ENCODE results near the gene CDK18. TPM values are rescaled to one million over a fixed set of nuclear protein-coding genes. Genes with fewer than 3 reads are reported as not detected.

Gene CDK18
- total and polyA plus RNA-seq, 5 experiments from 2014 or later = 0.32 to 6.1 (median 1.3) TPM

GRCh38 chr1:205541161-205541886 is 36.9 kb downstream of the CDK18 start:
- POLR2A ChIA-PET = no interaction called here
- H3K36me3 Mint-ChIP-seq = no peaks in the 10 kb centered on the region
- H3K9me3 Mint-ChIP-seq = no peaks in the 10 kb centered on the region
- DNase-seq = no peak
- H3K27ac Mint-ChIP-seq = no peak overlapping the region
- ATAC-seq = no peak
- peaks cover 15 to 68% (median 37%) of the 10 kb centered on the region in 5 donors for H3K27me3 Mint-ChIP-seq
- H3K4me1 Mint-ChIP-seq = peaks cover 6 to 14% (median 13%) of the 10 kb centered on the region in 4 donors
- no peak overlapping the region for H3K4me3 Mint-ChIP-seq

GRCh38 chr1:205542367-205542766 is 37.9 kb downstream of the CDK18 start:
- H3K27ac Mint-ChIP-seq = no peak overlapping the region
- no peaks in the 10 kb centered on the region for H3K36me3 Mint-ChIP-seq
- H3K4me3 Mint-ChIP-seq = no peak overlapping the region
- peaks cover 5 to 8% (median 6%) of the 10 kb centered on the region in 4 donors for H3K4me1 Mint-ChIP-seq
- ATAC-seq = no peak
- POLR2A ChIA-PET = no interaction called here
- H3K27me3 Mint-ChIP-seq = peaks cover 15 to 62% (median 33%) of the 10 kb centered on the region in 5 donors
- no peaks in the 10 kb centered on the region for H3K9me3 Mint-ChIP-seq
- DNase-seq = no peak

GRCh38 chr1:205543351-205544301 is 39.2 kb downstream of the CDK18 start:
- no peaks in the 10 kb centered on the region for H3K9me3 Mint-ChIP-seq
- peaks cover 5 to 8% (median 6%) of the 10 kb centered on the region in 4 donors for H3K4me1 Mint-ChIP-seq
- peaks cover 15 to 72% (median 35%) of the 10 kb centered on the region in 5 donors for H3K27me3 Mint-ChIP-seq
- peak overlapping the region in 1 of 10 donors; percentile 34 for H3K27ac Mint-ChIP-seq
- ATAC-seq (peak in 1 of 2 donors; percentile 38), DNase-seq (no peak)
- no peaks in the 10 kb centered on the region for H3K36me3 Mint-ChIP-seq
- peak overlapping the region in 3 of 10 donors; percentile 28 to 48 (median 28) for H3K4me3 Mint-ChIP-seq
- POLR2A ChIA-PET = no interaction called here

- Mint-ChIP-seq H3K4me3 (no peak overlapping the region), H3K9me3 (no peaks in the 10 kb centered on the region), H3K27me3 (peaks cover 20 to 81% (median 46%) of the 10 kb centered on the region in 5 donors), H3K36me3 (no peaks in the 10 kb centered on the region), H3K4me1 (peaks cover 5 to 8% (median 6%) of the 10 kb centered on the region in 4 donors), H3K27ac (no peak overlapping the region)
- POLR2A ChIA-PET = no interaction called here
- no peak for DNase-seq
- no peak for ATAC-seq
Measured at GRCh38 chr1:205545001-205545919, 40.8 kb downstream of the CDK18 start.

GRCh38 chr1:205545991-205546390 is 41.5 kb downstream of the CDK18 start:
- H3K36me3 Mint-ChIP-seq = no peaks in the 10 kb centered on the region
- POLR2A ChIA-PET = no interaction called here

GRCh38 chr1:205546541-205546940 is 42.1 kb downstream of the CDK18 start:
- DNase-seq (no peak), ATAC-seq (no peak)
- peaks cover 22 to 85% (median 46%) of the 10 kb centered on the region in 5 donors for H3K27me3 Mint-ChIP-seq
- peaks cover 5 to 8% (median 6%) of the 10 kb centered on the region in 4 donors for H3K4me1 Mint-ChIP-seq
- H3K4me3 Mint-ChIP-seq = no peak overlapping the region
- H3K36me3 Mint-ChIP-seq = no peaks in the 10 kb centered on the region
- H3K9me3 Mint-ChIP-seq = no peaks in the 10 kb centered on the region
- POLR2A ChIA-PET = no interaction called here
- H3K27ac Mint-ChIP-seq = no peak overlapping the region

More at GRCh38 chr1:205545991-205546390, 41.5 kb downstream of the CDK18 start:
- Mint-ChIP-seq H3K9me3 (no peaks in the 10 kb centered on the region), H3K4me1 (peaks cover 5 to 8% (median 6%) of the 10 kb centered on the region in 4 donors), H3K27me3 (peaks cover 21 to 87% (median 49%) of the 10 kb centered on the region in 5 donors), H3K4me3 (no peak overlapping the region), H3K27ac (peak overlapping the region in 1 of 10 donors; percentile 24)
- no peak for DNase-seq
- no peak for ATAC-seq

- Mint-ChIP-seq H3K4me1 (peaks cover 5 to 8% (median 6%) of the 10 kb centered on the region in 4 donors), H3K27me3 (peaks cover 21 to 89% (median 49%) of the 10 kb centered on the region in 5 donors), H3K27ac (no peak overlapping the region), H3K4me3 (peak overlapping the region in 1 of 10 donors; percentile 29), H3K9me3 (peaks cover 0 to 2% (median 0%) of the 10 kb centered on the region in 9 donors), H3K36me3 (no peaks in the 10 kb centered on the region)
- DNase-seq (no peak), ATAC-seq (no peak)
- POLR2A ChIA-PET = interaction anchor here (0.6 kb wide), 1 partner anchor 22 kb away, joined by 3 read pairs; no protein-coding TSS in a partner anchor
Measured at GRCh38 chr1:205547936-205548827, 43.7 kb downstream of the CDK18 start.

GRCh38 chr1:205554026-205554811 is 49.8 kb downstream of the CDK18 start:
- peaks cover 3 to 25% (median 11%) of the 10 kb centered on the region in 3 donors for H3K36me3 Mint-ChIP-seq

GRCh38 chr1:205561501-205562203 is 57.2 kb downstream of the CDK18 start:
- POLR2A ChIA-PET = no interaction called here
- Mint-ChIP-seq H3K27ac (no peak overlapping the region), H3K4me3 (no peak overlapping the region), H3K27me3 (peaks cover 25 to 76% (median 36%) of the 10 kb centered on the region in 5 donors), H3K4me1 (no peaks in the 10 kb centered on the region), H3K9me3 (peaks cover 0 to 34% (median 10%) of the 10 kb centered on the region in 9 donors), H3K36me3 (peaks cover 0 to 13% (median 3%) of the 10 kb centered on the region in 3 donors)
- DNase-seq (no peak), ATAC-seq (no peak)

More at GRCh38 chr1:205554026-205554811, 49.8 kb downstream of the CDK18 start:
- POLR2A ChIA-PET = no interaction called here
- ATAC-seq = no peak
- Mint-ChIP-seq H3K27ac (no peak overlapping the region), H3K4me3 (no peak overlapping the region), H3K4me1 (no peaks in the 10 kb centered on the region), H3K9me3 (peaks cover 6 to 29% (median 16%) of the 10 kb centered on the region in 9 donors), H3K27me3 (peaks cover 42 to 91% (median 55%) of the 10 kb centered on the region in 5 donors)
- DNase-seq = no peak

GRCh38 chr1:205563927-205564441 is 59.5 kb downstream of the CDK18 start:
- ATAC-seq = no peak
- H3K4me1 Mint-ChIP-seq = peaks cover 0 to 4% (median 2%) of the 10 kb centered on the region in 4 donors
- peaks cover 21 to 67% (median 36%) of the 10 kb centered on the region in 5 donors for H3K27me3 Mint-ChIP-seq
- POLR2A ChIA-PET = no interaction called here
- no peak for DNase-seq
- no peak overlapping the region for H3K4me3 Mint-ChIP-seq
- H3K36me3 Mint-ChIP-seq = peaks cover 0 to 10% (median 3%) of the 10 kb centered on the region in 3 donors
- H3K27ac Mint-ChIP-seq = no peak overlapping the region
- peaks cover 0 to 29% (median 10%) of the 10 kb centered on the region in 9 donors for H3K9me3 Mint-ChIP-seq

Data from naive thymus-derived CD8-positive, alpha-beta T cell (primary cell).